SK-N-SH (cell line): ENCODE measurements around the gene PLD4. TPM values are rescaled to one million over a fixed set of nuclear protein-coding genes. Genes with fewer than 3 reads are reported as not detected.

ENCODE experiments used
- CTCF ChIA-PET: fragments of 300-600, 350-600 bp; formaldehyde crosslinking; extraction: SDS; loops from one replicate; lab custom pipeline; 2021; lab: Yijun Ruan, JAX
- POLR2A ChIA-PET: fragments of 350-600 bp; sonication (Branson Sonifier 250); formaldehyde crosslinking; extraction: SDS; loops from one replicate; lab custom pipeline; 2020; ENCODE audit warnings: antibody characterized with exemption, inconsistent platforms; lab: Yijun Ruan, JAX
- DNase-seq: peaks from one replicate; pipeline ENCODE4 v3.0.0; 2012
- H2AFZ ChIP-seq: fragments of 200-600 bp; sonication (generic); 2 replicates; pipeline ENCODE4 v1.8.1; 2016; ENCODE audit warnings: antibody characterized with exemption, mild to moderate bottlenecking, low read depth
- H3F3A ChIP-seq: fragments of 200-600 bp; sonication (generic); replicated peaks from 2 replicates; pipeline ENCODE3; 2016; ENCODE audit warnings: antibody characterized with exemption, mild to moderate bottlenecking; ENCODE audit not compliant: insufficient read depth
- H3K27ac ChIP-seq, 2 experiments: fragments of 200-500 bp in 1 of 2; fragments of 200-600 bp in 1 of 2; sonication (Bioruptor generic) in 1 of 2; sonication (generic), shearing (Covaris generic) in 1 of 2; 2 replicates each; pipeline versions ENCODE4 v1.5.1 to v1.6.1; 2014 to 2016; ENCODE audit warnings: low read depth in 2 of 2, inconsistent platforms in 1 of 2, low read length in 1 of 2, mild to moderate bottlenecking in 1 of 2, mixed read lengths in 1 of 2
- H3K27me3 ChIP-seq: fragments of 200-600 bp; sonication (generic), shearing (Covaris generic); 2 replicates; pipeline ENCODE4 v1.6.1; 2016; ENCODE audit warnings: mixed run types; ENCODE audit not compliant: insufficient read depth
- H3K36me3 ChIP-seq, 2 experiments: fragments of 200-500 bp in 1 of 2; fragments of 200-600 bp in 1 of 2; sonication (Bioruptor generic) in 1 of 2; sonication (generic) in 1 of 2; replicated peaks in 1 of 2; 2 replicates each; pipeline versions ENCODE3 to v1.5.1; 2014 to 2016; ENCODE audit warnings: low read length in 1 of 2, mild to moderate bottlenecking in 1 of 2; ENCODE audit not compliant: insufficient read depth in 2 of 2, control insufficient read depth in 1 of 2
- H3K4me1 ChIP-seq, 2 experiments: fragments of 200-500 bp in 1 of 2; fragments of 200-600 bp in 1 of 2; sonication (Bioruptor generic) in 1 of 2; sonication (generic), shearing (Covaris generic) in 1 of 2; 2 replicates each; pipeline versions ENCODE4 v1.5.1 to v1.6.1; 2014 to 2016; ENCODE audit warnings: low read depth in 1 of 2, low read length in 1 of 2, mixed run types in 1 of 2; ENCODE audit not compliant: insufficient read depth in 2 of 2, control insufficient read depth in 1 of 2
- H3K4me2 ChIP-seq: fragments of 200-600 bp; sonication (generic), shearing (Covaris generic); 2 replicates; pipeline ENCODE4 v1.6.1; 2017; ENCODE audit warnings: mixed run types
- H3K4me3 ChIP-seq, 2 experiments: fragments of 200-500 bp in 1 of 2; fragments of 200-600 bp in 1 of 2; sonication (Bioruptor generic) in 1 of 2; sonication (generic), shearing (Covaris generic) in 1 of 2; 2 replicates each; pipeline versions ENCODE4 v1.5.1 to v1.8.1; 2014 to 2016; ENCODE audit warnings: low read depth in 2 of 2, inconsistent platforms in 1 of 2, low read length in 1 of 2, mild to moderate bottlenecking in 1 of 2, mixed read lengths in 1 of 2, moderate library complexity in 1 of 2
- H3K79me2 ChIP-seq: fragments of 200-600 bp; sonication (generic); 2 replicates; pipeline ENCODE4 v1.8.1; 2017; ENCODE audit warnings: mild to moderate bottlenecking; ENCODE audit not compliant: insufficient read depth
- H3K9ac ChIP-seq: fragments of 200-600 bp; sonication (generic); 2 replicates; pipeline ENCODE4 v1.6.1; 2017; ENCODE audit warnings: mixed run types
- H3K9me2 ChIP-seq: fragments of 200-600 bp; sonication (generic); 2 replicates; pipeline ENCODE4 v1.6.1; 2017; ENCODE audit warnings: mixed run types
- H3K9me3 ChIP-seq: fragments of 200-600 bp; sonication (generic); 2 replicates; pipeline ENCODE4 v1.6.1; 2017; ENCODE audit warnings: mixed run types, mild to moderate bottlenecking, moderate library complexity
- H4K20me1 ChIP-seq: fragments of 200-600 bp; sonication (generic); 2 replicates; pipeline ENCODE4 v1.6.1; 2017; ENCODE audit warnings: mild to moderate bottlenecking, mixed run types; ENCODE audit not compliant: insufficient read depth
- CTCF ChIP-seq: fragments of 200-600 bp; sonication (generic); IDR thresholded peaks from 2 replicates; pipeline ENCODE4 v1.6.1; 2017; ENCODE audit warnings: antibody characterized with exemption, mild to moderate bottlenecking, moderate library complexity
- EP300 ChIP-seq, 2 experiments: IDR thresholded peaks; 2 replicates each; pipeline versions ENCODE4 v1.4.0 to v1.6.1; 2012; ENCODE audit warnings: borderline replicate concordance in 1 of 2, low read depth in 1 of 2, low read length in 1 of 2
- EZH2phosphoT487 ChIP-seq: fragments of 200-600 bp; sonication (generic); IDR thresholded peaks from 2 replicates; pipeline ENCODE4 v1.6.1; 2017; ENCODE audit warnings: low read depth, mixed run types, mild to moderate bottlenecking, antibody characterized with exemption, moderate library complexity, borderline replicate concordance
- FOXM1 ChIP-seq: IDR thresholded peaks from 2 replicates; pipeline ENCODE4 v1.4.0; 2012; ENCODE audit warnings: low read depth, mild to moderate bottlenecking
- JUND ChIP-seq: IDR thresholded peaks from 2 replicates; pipeline ENCODE4 v1.4.0; 2012
- MEF2A ChIP-seq: IDR thresholded peaks from 2 replicates; pipeline ENCODE4 v1.4.0; 2012; ENCODE audit warnings: low read depth, borderline replicate concordance
- NFIC ChIP-seq: IDR thresholded peaks from 2 replicates; pipeline ENCODE4 v1.4.0; 2012; ENCODE audit warnings: borderline replicate concordance
- NRF1 ChIP-seq: IDR thresholded peaks from 2 replicates; pipeline ENCODE4 v1.6.1; 2012; ENCODE audit warnings: low read depth, mild to moderate bottlenecking, low read length
- PBX3 ChIP-seq: IDR thresholded peaks from 2 replicates; pipeline ENCODE4; 2012
- RAD21 ChIP-seq: IDR thresholded peaks from 2 replicates; pipeline ENCODE4 v1.6.1; 2012; ENCODE audit warnings: mild to moderate bottlenecking, low read length
- RCOR1 ChIP-seq: fragments of 150-350 bp; IDR thresholded peaks from 2 replicates; pipeline ENCODE4 v1.6.1; 2017; ENCODE audit warnings: antibody characterized with exemption, low read length
- RFX5 ChIP-seq: IDR thresholded peaks from 2 replicates; pipeline ENCODE4 v1.6.1; 2012; ENCODE audit warnings: mild to moderate bottlenecking, improper control_type of control experiment, low read length
- SMC3 ChIP-seq: IDR thresholded peaks from 2 replicates; pipeline ENCODE4 v1.6.1; 2012; ENCODE audit warnings: low read depth, low read length, improper control_type of control experiment
- USF1 ChIP-seq: IDR thresholded peaks from 2 replicates; pipeline ENCODE4 v1.4.0; 2012; ENCODE audit warnings: low read depth, borderline replicate concordance
- USF2 ChIP-seq: fragments of 150-350 bp; IDR thresholded peaks from 2 replicates; pipeline ENCODE4 v1.6.1; 2017; ENCODE audit warnings: antibody characterized with exemption, low read length, low read depth, borderline replicate concordance
- ZBTB33 ChIP-seq: IDR thresholded peaks from 2 replicates; pipeline ENCODE4 v1.4.0; 2012; ENCODE audit warnings: low read depth, borderline replicate concordance
- WGBS: methylation state at CpG from one replicate; pipeline ENCODE4 v1.1.6; 2017; ENCODE audit warnings: low lambda C conversion rate; 5-methylcytosine and 5-hydroxymethylcytosine counted together
- polyA plus RNA-seq, 3 experiments: library from polyadenylated mRNA; depleted of rRNA; stranded (reverse); fragments of >200 nt; gene quantifications; 2 replicates each; pipeline ENCODE4 v1.2.3, GENCODE V29; 2012

The PLD4 gene
- polyA plus RNA-seq, 1 of the 3 experiments (the other 2 are of a cell fraction) = 0.02 TPM

DNA sequence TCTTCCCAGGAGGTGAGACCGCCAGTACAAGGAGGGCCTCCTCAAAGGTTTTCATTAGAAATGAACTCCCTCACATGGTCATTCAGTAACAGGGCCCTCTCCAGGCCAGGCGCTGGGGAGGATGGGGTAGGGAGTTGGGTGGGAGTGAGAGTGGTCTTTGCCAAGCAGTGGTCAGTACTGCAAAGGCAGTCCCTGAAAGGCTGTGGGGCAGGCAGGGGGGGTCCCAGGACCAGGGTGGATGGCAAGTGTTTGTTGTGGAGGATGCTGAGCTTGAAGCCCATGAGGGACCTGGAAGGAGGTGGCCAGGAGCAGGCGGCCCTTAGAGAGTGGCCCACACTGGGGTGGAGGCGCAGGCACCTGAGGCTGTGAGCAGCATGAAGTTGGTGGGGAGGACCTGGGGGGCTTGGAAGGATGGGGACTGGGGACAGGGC is 33.5 kb upstream of the PLD4 start:
- whole genome bisulfite sequencing = 85% methylated on average over 4 of the region's 4 CpGs
- Histone ChIP-seq H3K4me3 (no peak overlapping the region), H3K36me3 (peaks cover 0 to 12% of the 10 kb centered on the region in 2 experiments), H3K9me3 (no peaks in the 10 kb centered on the region)
- no peak for TF ChIP-seq CTCF
- no peak for TF ChIP-seq JUND
- TF ChIP-seq RCOR1 = no peak
- TF ChIP-seq RAD21 = no peak
- TF ChIP-seq EZH2phosphoT487 = no peak
- no peak for TF ChIP-seq EP300 (IDR thresholded peaks at IDR 0.05; ENCODE audit: borderline replicate concordance in 1 of 2, low read depth in 1 of 2, low read length in 1 of 2)
- TF ChIP-seq, all 33 proteins: peak for 0
- no peak overlapping the region for H2AFZ ChIP-seq
- H3K4me2 ChIP-seq = no peak overlapping the region
- H3K9me2 ChIP-seq = no peaks in the 10 kb centered on the region
- no peaks in the 10 kb centered on the region for H3K79me2 ChIP-seq
- peaks cover 0 to 6% of the 10 kb centered on the region in 2 experiments; a peak in 1 of 4 replicates for H3K4me1 ChIP-seq
- ChIA-PET CTCF (interaction anchor here (6.7 kb wide), 1 partner anchor 156 kb away, joined by 51 read pairs; no protein-coding TSS in a partner anchor), POLR2A (no interaction called here)
- H4K20me1 ChIP-seq = no peaks in the 10 kb centered on the region
- no peak overlapping the region for H3K9ac ChIP-seq
- no peak for DNase-seq
- no peak overlapping the region for H3K27ac ChIP-seq
- H3K27me3 ChIP-seq = no peaks in the 10 kb centered on the region
- no peaks in the 10 kb centered on the region for H3F3A ChIP-seq

DNA sequence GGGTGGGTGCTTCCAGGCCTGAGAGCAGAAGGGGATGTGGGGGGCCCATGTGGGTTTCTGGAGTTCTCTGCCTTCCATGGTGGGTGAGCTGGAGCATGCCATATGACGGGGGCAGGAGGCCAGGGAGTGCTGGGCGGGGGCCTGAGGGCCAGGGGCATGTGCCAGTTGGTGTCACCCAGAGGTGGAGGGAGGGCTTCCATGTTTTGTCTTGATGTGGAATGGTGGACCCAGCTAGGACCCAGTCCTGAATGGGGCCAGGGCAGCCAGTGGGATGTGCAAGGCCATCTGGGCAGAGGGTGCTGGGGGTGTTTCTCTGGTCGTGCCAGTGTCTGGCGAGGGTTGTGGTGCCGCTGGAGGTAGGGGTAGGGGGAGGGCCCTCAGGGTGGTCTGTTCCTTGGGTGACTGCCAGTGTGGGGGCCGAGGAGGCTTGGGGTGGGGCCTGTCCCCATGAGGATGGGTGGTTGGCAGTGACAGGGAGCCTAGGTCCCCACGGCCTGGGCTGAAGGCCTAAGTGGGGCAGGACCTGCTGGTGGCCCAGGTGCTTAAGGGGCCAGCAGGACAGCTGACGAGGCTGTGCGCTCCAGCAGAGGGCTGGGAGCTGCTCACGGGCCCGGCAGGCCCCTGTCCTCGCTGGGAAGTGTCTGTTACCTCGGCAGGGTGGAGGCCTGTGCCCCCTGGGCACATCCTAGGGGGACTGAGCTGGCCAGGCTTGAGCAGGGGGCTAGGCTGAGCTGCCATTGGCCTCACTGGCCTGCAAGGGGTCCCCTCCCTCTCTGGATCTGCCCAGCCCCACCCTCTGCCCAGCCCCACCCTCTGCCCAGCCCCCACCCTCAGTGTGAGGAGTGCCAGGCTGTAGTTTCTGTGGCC is 32.8 kb upstream of the PLD4 start:
- ChIA-PET POLR2A (no interaction called here), CTCF (interaction anchor here (2.0 to 6.7 kb wide), 2 partner anchors 65 to 155 kb away, joined by 8 to 51 read pairs; no protein-coding TSS in a partner anchor)
- Histone ChIP-seq H3K27ac (no peak overlapping the region), H3K9ac (no peak overlapping the region), H2AFZ (no peak overlapping the region), H3F3A (no peaks in the 10 kb centered on the region), H3K4me1 (peaks cover 0 to 6% of the 10 kb centered on the region in 2 experiments; a peak in 1 of 4 replicates), H4K20me1 (no peaks in the 10 kb centered on the region), H3K79me2 (no peaks in the 10 kb centered on the region), H3K4me2 (no peak overlapping the region), H3K36me3 (peaks cover 0 to 10% of the 10 kb centered on the region in 2 experiments), H3K4me3 (no peak overlapping the region), H3K9me3 (no peaks in the 10 kb centered on the region), H3K27me3 (no peaks in the 10 kb centered on the region), H3K9me2 (no peaks in the 10 kb centered on the region)
- DNase-seq = peak; percentile 20
- 74% methylated on average over 7 of the region's 13 CpGs for WGBS
- TF ChIP-seq RFX5 (no peak), MEF2A (no peak), EP300 (IDR thresholded peaks at IDR 0.05; ENCODE audit: borderline replicate concordance in 1 of 2, low read depth in 1 of 2, low read length in 1 of 2) (no peak), CTCF (no peak), SMC3 (no peak), NRF1 (no peak), USF1 (no peak), ZBTB33 (no peak), PBX3 (no peak), FOXM1 (no peak), USF2 (no peak), NFIC (no peak)
